Measurements from ENCODE around the gene KIF26B.

Gene KIF26B

GRCh38 chr1:245551536-245551935, 396.8 kb downstream of the KIF26B start:
- Mint-ChIP-seq H3K27me3 (peaks cover 20% of the 10 kb centered on the region), H3K9me3 (peaks cover 5% of the 10 kb centered on the region), H3K36me3 (ENCODE audit: insufficient read depth) (no peaks in the 10 kb centered on the region), H3K27ac (ENCODE audit: low read depth) (no peak overlapping the region), H3K4me3 (no peak overlapping the region), H3K4me1 (no peaks in the 10 kb centered on the region)
- ATAC-seq (replicated peaks; ENCODE audit: extremely low read depth, poor library complexity, severe bottlenecking) = no peak
- no peak for DNase-seq (ENCODE audit: low spot score in 2 of 2)

GRCh38 chr1:245552331-245552730, 397.5 kb downstream of the KIF26B start:
- DNase-seq (ENCODE audit: low spot score in 2 of 2) (no peak), ATAC-seq (replicated peaks; ENCODE audit: extremely low read depth, poor library complexity, severe bottlenecking) (no peak)
- Mint-ChIP-seq H3K36me3 (ENCODE audit: insufficient read depth) (no peaks in the 10 kb centered on the region), H3K27me3 (peaks cover 20% of the 10 kb centered on the region), H3K4me1 (no peaks in the 10 kb centered on the region), H3K9me3 (peaks cover 5% of the 10 kb centered on the region), H3K4me3 (no peak overlapping the region), H3K27ac (ENCODE audit: low read depth) (no peak overlapping the region)

GRCh38 chr1:245556057-245556456, 401.3 kb downstream of the KIF26B start:
- H3K4me3 Mint-ChIP-seq = no peak overlapping the region
- no peak overlapping the region for H3K27ac Mint-ChIP-seq (ENCODE audit: low read depth)

GRCh38 chr1:245558069-245558468, 403.3 kb downstream of the KIF26B start:
- peaks cover 54% of the 10 kb centered on the region for H3K27me3 Mint-ChIP-seq
- no peak overlapping the region for H3K4me3 Mint-ChIP-seq
- H3K9me3 Mint-ChIP-seq = no peaks in the 10 kb centered on the region
- no peaks in the 10 kb centered on the region for H3K4me1 Mint-ChIP-seq
- H3K27ac Mint-ChIP-seq (ENCODE audit: low read depth) = no peak overlapping the region
- H3K36me3 Mint-ChIP-seq (ENCODE audit: insufficient read depth) = no peaks in the 10 kb centered on the region
- DNase-seq (ENCODE audit: low spot score in 2 of 2) (no peak), ATAC-seq (replicated peaks; ENCODE audit: extremely low read depth, poor library complexity, severe bottlenecking) (no peak)

More at GRCh38 chr1:245556057-245556456, 401.3 kb downstream of the KIF26B start:
- H3K9me3 Mint-ChIP-seq = peaks cover 5% of the 10 kb centered on the region
- no peaks in the 10 kb centered on the region for H3K4me1 Mint-ChIP-seq
- ATAC-seq (replicated peaks; ENCODE audit: extremely low read depth, poor library complexity, severe bottlenecking) = no peak
- H3K27me3 Mint-ChIP-seq = peaks cover 39% of the 10 kb centered on the region
- no peak for DNase-seq (ENCODE audit: low spot score in 2 of 2)
- no peaks in the 10 kb centered on the region for H3K36me3 Mint-ChIP-seq (ENCODE audit: insufficient read depth)

- no peak overlapping the region for H3K4me3 Mint-ChIP-seq
- no peak for DNase-seq (ENCODE audit: low spot score in 2 of 2)
- ATAC-seq (replicated peaks; ENCODE audit: extremely low read depth, poor library complexity, severe bottlenecking) = no peak
- H3K9me3 Mint-ChIP-seq = no peaks in the 10 kb centered on the region
- H3K27me3 Mint-ChIP-seq = peaks cover 38% of the 10 kb centered on the region
- no peaks in the 10 kb centered on the region for H3K4me1 Mint-ChIP-seq
- no peak overlapping the region for H3K27ac Mint-ChIP-seq (ENCODE audit: low read depth)
- no peaks in the 10 kb centered on the region for H3K36me3 Mint-ChIP-seq (ENCODE audit: insufficient read depth)
Measured at GRCh38 chr1:245560316-245560859, 405.6 kb downstream of the KIF26B start.

- Mint-ChIP-seq H3K27me3 (peaks cover 34% of the 10 kb centered on the region), H3K27ac (ENCODE audit: low read depth) (no peak overlapping the region), H3K4me3 (no peak overlapping the region), H3K36me3 (ENCODE audit: insufficient read depth) (no peaks in the 10 kb centered on the region), H3K4me1 (no peaks in the 10 kb centered on the region), H3K9me3 (no peaks in the 10 kb centered on the region)
- ATAC-seq (replicated peaks; ENCODE audit: extremely low read depth, poor library complexity, severe bottlenecking) (no peak), DNase-seq (ENCODE audit: low spot score in 2 of 2) (no peak)
Measured at GRCh38 chr1:245561665-245562234, 407.0 kb downstream of the KIF26B start.

- Mint-ChIP-seq H3K27me3 (peaks cover 16% of the 10 kb centered on the region), H3K4me1 (no peaks in the 10 kb centered on the region), H3K9me3 (no peaks in the 10 kb centered on the region), H3K27ac (ENCODE audit: low read depth) (no peak overlapping the region), H3K36me3 (ENCODE audit: insufficient read depth) (peaks cover 5% of the 10 kb centered on the region), H3K4me3 (no peak overlapping the region)
- DNase-seq (ENCODE audit: low spot score in 2 of 2) (no peak), ATAC-seq (replicated peaks; ENCODE audit: extremely low read depth, poor library complexity, severe bottlenecking) (no peak)
Measured at GRCh38 chr1:245566134-245566533, 411.3 kb downstream of the KIF26B start.

- H3K27me3 Mint-ChIP-seq = peaks cover 9% of the 10 kb centered on the region
- H3K9me3 Mint-ChIP-seq = no peaks in the 10 kb centered on the region
- peaks cover 5% of the 10 kb centered on the region for H3K36me3 Mint-ChIP-seq (ENCODE audit: insufficient read depth)
- no peak for DNase-seq (ENCODE audit: low spot score in 2 of 2)
- H3K4me3 Mint-ChIP-seq = no peak overlapping the region
- no peak for ATAC-seq (replicated peaks; ENCODE audit: extremely low read depth, poor library complexity, severe bottlenecking)
- no peak overlapping the region for H3K27ac Mint-ChIP-seq (ENCODE audit: low read depth)
- H3K4me1 Mint-ChIP-seq = no peaks in the 10 kb centered on the region
Measured at GRCh38 chr1:245566952-245567351, 412.2 kb downstream of the KIF26B start.

GRCh38 chr1:245571815-245572294, 417.1 kb downstream of the KIF26B start:
- ATAC-seq (replicated peaks; ENCODE audit: extremely low read depth, poor library complexity, severe bottlenecking) = no peak
- Mint-ChIP-seq H3K9me3 (no peaks in the 10 kb centered on the region), H3K4me1 (no peaks in the 10 kb centered on the region), H3K27ac (ENCODE audit: low read depth) (no peak overlapping the region), H3K4me3 (no peak overlapping the region), H3K27me3 (peaks cover 11% of the 10 kb centered on the region), H3K36me3 (ENCODE audit: insufficient read depth) (peaks cover 7% of the 10 kb centered on the region)
- no peak for DNase-seq (ENCODE audit: low spot score in 2 of 2)

GRCh38 chr1:245572709-245573108, 417.9 kb downstream of the KIF26B start:
- no peak for DNase-seq (ENCODE audit: low spot score in 2 of 2)
- H3K9me3 Mint-ChIP-seq = no peaks in the 10 kb centered on the region
- peaks cover 4% of the 10 kb centered on the region for H3K36me3 Mint-ChIP-seq (ENCODE audit: insufficient read depth)
- H3K27me3 Mint-ChIP-seq = peaks cover 20% of the 10 kb centered on the region
- H3K27ac Mint-ChIP-seq (ENCODE audit: low read depth) = no peak overlapping the region
- no peaks in the 10 kb centered on the region for H3K4me1 Mint-ChIP-seq
- H3K4me3 Mint-ChIP-seq = no peak overlapping the region
- ATAC-seq (replicated peaks; ENCODE audit: extremely low read depth, poor library complexity, severe bottlenecking) = no peak

- no peaks in the 10 kb centered on the region for H3K4me1 Mint-ChIP-seq
- no peak overlapping the region for H3K4me3 Mint-ChIP-seq
- peaks cover 2% of the 10 kb centered on the region for H3K36me3 Mint-ChIP-seq (ENCODE audit: insufficient read depth)
- H3K27me3 Mint-ChIP-seq = peaks cover 34% of the 10 kb centered on the region
- ATAC-seq (replicated peaks; ENCODE audit: extremely low read depth, poor library complexity, severe bottlenecking) (no peak), DNase-seq (ENCODE audit: low spot score in 2 of 2) (no peak)
- no peaks in the 10 kb centered on the region for H3K9me3 Mint-ChIP-seq
- no peak overlapping the region for H3K27ac Mint-ChIP-seq (ENCODE audit: low read depth)
Measured at GRCh38 chr1:245575710-245576109, 420.9 kb downstream of the KIF26B start.

GRCh38 chr1:245576323-245576722, 421.5 kb downstream of the KIF26B start:
- Mint-ChIP-seq H3K4me3 (no peak overlapping the region), H3K27me3 (peaks cover 34% of the 10 kb centered on the region), H3K4me1 (no peaks in the 10 kb centered on the region), H3K36me3 (ENCODE audit: insufficient read depth) (peaks cover 2% of the 10 kb centered on the region), H3K27ac (ENCODE audit: low read depth) (no peak overlapping the region), H3K9me3 (no peaks in the 10 kb centered on the region)
- DNase-seq (ENCODE audit: low spot score in 2 of 2) (no peak), ATAC-seq (replicated peaks; ENCODE audit: extremely low read depth, poor library complexity, severe bottlenecking) (no peak)
